Measurements from ENCODE around the gene ADAMTS1.
A peak's percentile ranks its signal among the peaks of the same experiment; 100 is the strongest.

The ADAMTS1 gene

GRCh38 chr21:26814386-26814785, 30.8 kb downstream of the ADAMTS1 start:
- TF ChIP-seq CTCF (conservative IDR thresholded peaks at IDR 0.05; ENCODE audit: low read length), result no peak
- peak; percentile 69 for DNase-seq (ENCODE audit: low read depth)
- H3K4me3 ChIP-seq (ENCODE audit: low read length), result no peak overlapping the region

- no peak for DNase-seq (ENCODE audit: low read depth)
- no peak overlapping the region for H3K4me3 ChIP-seq (ENCODE audit: low read length)
- no peak for TF ChIP-seq CTCF (conservative IDR thresholded peaks at IDR 0.05; ENCODE audit: low read length)
These were observed 31.7 kb downstream of the ADAMTS1 start for GRCh38 chr21:26813426-26813998.

- TF ChIP-seq CTCF (conservative IDR thresholded peaks at IDR 0.05; ENCODE audit: low read length), result no peak
- no peak overlapping the region for H3K4me3 ChIP-seq (ENCODE audit: low read length)
- no peak for DNase-seq (ENCODE audit: low read depth)
These were observed 33.0 kb downstream of the ADAMTS1 start for GRCh38 chr21:26812173-26812572.

GRCh38 chr21:26811482-26811881, 33.7 kb downstream of the ADAMTS1 start:
- no peak overlapping the region for H3K4me3 ChIP-seq (ENCODE audit: low read length)
- no peak for DNase-seq (ENCODE audit: low read depth)
- no peak for TF ChIP-seq CTCF (conservative IDR thresholded peaks at IDR 0.05; ENCODE audit: low read length)

GRCh38 chr21:26810676-26811415, 34.4 kb downstream of the ADAMTS1 start:
- TF ChIP-seq CTCF (conservative IDR thresholded peaks at IDR 0.05; ENCODE audit: low read length), result no peak
- DNase-seq (ENCODE audit: low read depth), result no peak
- no peak overlapping the region for H3K4me3 ChIP-seq (ENCODE audit: low read length)

- H3K4me3 ChIP-seq (ENCODE audit: low read length), result no peak overlapping the region
- DNase-seq (ENCODE audit: low read depth), result peak; percentile 57
- no peak for TF ChIP-seq CTCF (conservative IDR thresholded peaks at IDR 0.05; ENCODE audit: low read length)
These were observed 34.9 kb downstream of the ADAMTS1 start for GRCh38 chr21:26810266-26810665.

GRCh38 chr21:26809745-26810144, 35.5 kb downstream of the ADAMTS1 start:
- no peak for DNase-seq (ENCODE audit: low read depth)
- no peak for TF ChIP-seq CTCF (conservative IDR thresholded peaks at IDR 0.05; ENCODE audit: low read length)
- no peak overlapping the region for H3K4me3 ChIP-seq (ENCODE audit: low read length)

All from AG10803 (cell line).